OCI-LY7 (cell line): ENCODE measurements around the gene ZFR2. TPM values are rescaled to one million over a fixed set of nuclear protein-coding genes. Genes with fewer than 3 reads are reported as not detected.

Experiments used
- BruUV-seq: library from RNA; stranded (reverse); fragments of 400-500 nt; replicated peaks from 2 replicates; lab custom pipeline; 2021; lab: Mats Ljungman, UMichigan
- CTCF ChIA-PET: fragments of 300-600 bp; sonication (Branson Sonifier 250); formaldehyde crosslinking; loops from one replicate; lab custom pipeline; 2022; ENCODE audit warnings: antibody characterized with exemption; ENCODE audit not compliant: unreplicated experiment; lab: Charles Lee
- POLR2A ChIA-PET: fragments of 300-600 bp; sonication (Branson Sonifier 250); formaldehyde crosslinking; loops from one replicate; lab custom pipeline; 2022; ENCODE audit warnings: antibody characterized with exemption; lab: Charles Lee
- DNase-seq: peaks from one replicate; pipeline ENCODE4 v3.0.0-alpha.2; 2015; ENCODE audit warnings: low spot score
- H2AFZ ChIP-seq: fragments of 200-600 bp; sonication (generic), shearing (Covaris generic); 2 replicates; pipeline ENCODE4 v1.6.1; 2014; ENCODE audit warnings: mild to moderate bottlenecking, antibody characterized with exemption, low read length, moderate library complexity
- H3K27ac ChIP-seq: fragments of 200-600 bp; sonication (generic); 2 replicates; pipeline ENCODE4 v1.5.1; 2014; ENCODE audit warnings: mixed run types, low read depth, mild to moderate bottlenecking, moderate library complexity, low read length, inconsistent platforms; ENCODE audit not compliant: poor library complexity, severe bottlenecking
- H3K36me3 ChIP-seq: fragments of 200-600 bp; sonication (generic); 2 replicates; pipeline ENCODE4 v1.6.1; 2014; ENCODE audit warnings: mild to moderate bottlenecking, antibody characterized with exemption, low read length, moderate library complexity, mixed read lengths; ENCODE audit not compliant: insufficient read depth
- H3K4me1 ChIP-seq: fragments of 200-600 bp; sonication (generic); 2 replicates; pipeline ENCODE4 v1.5.1; 2014; ENCODE audit warnings: mild to moderate bottlenecking, low read length; ENCODE audit not compliant: insufficient read depth, poor library complexity, severe bottlenecking
- H3K4me2 ChIP-seq: fragments of 200-600 bp; sonication (generic); 2 replicates; pipeline ENCODE4 v1.6.1; 2014; ENCODE audit warnings: mild to moderate bottlenecking, low read length
- H3K4me3 ChIP-seq: fragments of 200-600 bp; sonication (generic); 2 replicates; pipeline ENCODE4 v1.5.1; 2014; ENCODE audit warnings: mild to moderate bottlenecking, low read depth, low read length; ENCODE audit not compliant: poor library complexity, severe bottlenecking
- H3K79me2 ChIP-seq: fragments of 200-600 bp; sonication (generic); 2 replicates; pipeline ENCODE4 v1.6.1; 2016; ENCODE audit warnings: low read depth, mild to moderate bottlenecking, low read length, moderate library complexity, mixed read lengths; ENCODE audit not compliant: insufficient read depth
- H3K9me2 ChIP-seq: fragments of 200-600 bp; sonication (generic); 2 replicates; pipeline ENCODE4 v1.6.1; 2016; ENCODE audit warnings: mild to moderate bottlenecking, low read length, mixed read lengths; ENCODE audit not compliant: insufficient read depth
- H3K9me3 ChIP-seq: fragments of 200-600 bp; sonication (generic); 2 replicates; pipeline ENCODE4 v1.6.1; 2014; ENCODE audit warnings: mild to moderate bottlenecking, mixed run types, low read length, mixed read lengths
- H4K20me1 ChIP-seq: fragments of 200-600 bp; sonication (generic); 2 replicates; pipeline ENCODE4 v1.6.1; 2014; ENCODE audit warnings: mild to moderate bottlenecking, antibody characterized with exemption, low read length, moderate library complexity, mixed read lengths; ENCODE audit not compliant: insufficient read depth
- EZH2phosphoT487 ChIP-seq: fragments of 200-600 bp; sonication (generic); IDR thresholded peaks from 2 replicates; pipeline ENCODE4 v1.6.1; 2018; ENCODE audit warnings: low read depth, borderline replicate concordance, mild to moderate bottlenecking, mixed run types, antibody characterized with exemption, low read length, moderate library complexity, mixed read lengths
- intact Hi-C: fragments of 100-400 bp; cut with micrococcal nuclease; formaldehyde crosslinking; loops from one replicate; pipeline ENCODE4 v1.10.0; 2022; ENCODE audit not compliant: unreplicated experiment
- total RNA-seq, 2 experiments: library from RNA; depleted of rRNA in 1 of 2; stranded (reverse); fragments of >200 nt in 1 of 2; shearing (Covaris generic) in 1 of 2; gene quantifications; 2 replicates each; pipeline ENCODE4 v1.2.3, GENCODE V29; 2014 to 2022
- TF ChIP-seq, protein P1 (sequence below): fragments of 200-600 bp; sonication (generic); conservative IDR thresholded peaks from 2 replicates; pipeline ENCODE4 v1.5.1; 2014; ENCODE audit warnings: mild to moderate bottlenecking, antibody characterized with exemption, low read length, moderate library complexity, mixed read lengths

Gene ZFR2
- total RNA-seq, 2 experiments from 2014 or later: not detected

DNA sequence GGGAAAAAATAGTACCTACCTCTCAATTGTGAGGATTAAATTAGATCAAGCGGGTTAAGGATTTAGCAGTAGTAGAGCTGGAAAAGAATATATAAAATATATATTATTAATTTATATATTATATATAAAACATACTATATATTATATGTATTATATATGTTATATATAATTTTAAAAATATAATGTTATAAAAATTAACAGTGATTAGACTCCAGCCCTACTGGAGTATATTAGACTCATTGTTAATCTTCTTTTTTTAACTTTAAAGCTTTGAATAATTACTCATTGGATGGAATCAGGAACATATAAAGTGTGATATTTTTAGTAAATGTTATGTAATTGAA lies 106.7 kb downstream of the ZFR2 start:
- ChIA-PET CTCF (no interaction called here), POLR2A (interaction anchor here (1.1 to 1.2 kb wide), 3 partner anchors 21 to 49 kb away, joined by 3 to 6 read pairs (median 5); no protein-coding TSS in a partner anchor)
- H3K27ac ChIP-seq: peak overlapping the region; percentile 83
- H3K9me2 ChIP-seq: no peaks in the 10 kb centered on the region
- DNase-seq: no peak
- peak overlapping the region; percentile 89 for H3K4me2 ChIP-seq
- H3K79me2 ChIP-seq: peaks cover 15% of the 10 kb centered on the region
- peak overlapping the region; percentile 71; the same call in 1 of the 2 replicates for H2AFZ ChIP-seq
- BruUV-seq: no TSS peak
- H3K9me3 ChIP-seq: no peaks in the 10 kb centered on the region
- no peaks in the 10 kb centered on the region for H4K20me1 ChIP-seq
- H3K36me3 ChIP-seq: peaks cover 30% of the 10 kb centered on the region
- H3K4me1 ChIP-seq: peaks cover 9% of the 10 kb centered on the region
- intact Hi-C loops: loop anchor here (5.0 kb wide), 2 partner anchors 50 to 135 kb away; partner anchors contain the start of gene CACTIN
- H3K4me3 ChIP-seq: peak overlapping the region; percentile 76
- no peak for TF ChIP-seq EZH2phosphoT487
- TF ChIP-seq, protein P1, sequence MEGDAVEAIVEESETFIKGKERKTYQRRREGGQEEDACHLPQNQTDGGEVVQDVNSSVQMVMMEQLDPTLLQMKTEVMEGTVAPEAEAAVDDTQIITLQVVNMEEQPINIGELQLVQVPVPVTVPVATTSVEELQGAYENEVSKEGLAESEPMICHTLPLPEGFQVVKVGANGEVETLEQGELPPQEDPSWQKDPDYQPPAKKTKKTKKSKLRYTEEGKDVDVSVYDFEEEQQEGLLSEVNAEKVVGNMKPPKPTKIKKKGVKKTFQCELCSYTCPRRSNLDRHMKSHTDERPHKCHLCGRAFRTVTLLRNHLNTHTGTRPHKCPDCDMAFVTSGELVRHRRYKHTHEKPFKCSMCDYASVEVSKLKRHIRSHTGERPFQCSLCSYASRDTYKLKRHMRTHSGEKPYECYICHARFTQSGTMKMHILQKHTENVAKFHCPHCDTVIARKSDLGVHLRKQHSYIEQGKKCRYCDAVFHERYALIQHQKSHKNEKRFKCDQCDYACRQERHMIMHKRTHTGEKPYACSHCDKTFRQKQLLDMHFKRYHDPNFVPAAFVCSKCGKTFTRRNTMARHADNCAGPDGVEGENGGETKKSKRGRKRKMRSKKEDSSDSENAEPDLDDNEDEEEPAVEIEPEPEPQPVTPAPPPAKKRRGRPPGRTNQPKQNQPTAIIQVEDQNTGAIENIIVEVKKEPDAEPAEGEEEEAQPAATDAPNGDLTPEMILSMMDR: no peak

DNA sequence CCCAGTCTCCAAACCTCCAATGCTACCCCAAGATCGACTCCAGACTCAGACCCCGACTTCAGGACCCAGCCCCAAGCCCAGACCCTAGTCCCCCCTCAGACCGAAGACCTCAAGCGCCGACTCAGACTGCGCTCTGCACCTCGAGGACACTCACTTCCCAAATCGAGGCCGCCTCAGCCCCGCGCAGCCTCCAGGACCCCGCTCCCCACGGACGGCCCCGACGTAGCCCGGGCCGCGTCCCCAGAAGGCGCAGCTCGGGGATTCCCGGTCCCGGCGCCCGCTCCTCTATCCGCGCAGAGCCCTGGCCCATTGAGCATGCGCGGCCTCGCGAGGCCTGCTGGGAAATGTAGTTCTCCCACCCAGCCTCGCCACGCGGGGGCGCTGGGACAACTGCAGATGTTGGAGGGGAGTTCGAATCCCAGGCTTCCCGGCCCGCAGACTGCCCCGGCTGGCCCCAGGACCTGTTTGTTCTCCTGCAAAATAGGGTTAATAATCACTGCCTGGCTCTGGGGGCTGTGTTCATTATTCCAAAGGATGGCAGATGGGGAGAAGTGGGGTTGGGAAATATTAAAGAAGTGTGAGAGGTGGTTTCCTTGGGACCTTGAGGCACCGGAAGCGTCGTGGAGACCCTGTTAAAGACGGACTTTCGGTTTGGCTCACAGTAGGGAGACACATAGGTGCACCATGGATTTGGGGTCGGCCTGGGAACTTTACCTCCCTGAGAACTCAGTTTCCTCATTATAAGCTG lies 107.3 kb downstream of the ZFR2 start, which contains the start of gene APBA3:
TSS of gene APBA3 (minus strand) at position 311 of the 748 bp plus-strand sequence. CDS start 1,428 bp downstream, outside the sequence.
- TF ChIP-seq, protein P1: peak; percentile 85
- TF ChIP-seq EZH2phosphoT487: no peak
- no TSS peak for BruUV-seq
- CTCF ChIA-PET: interaction anchor here (0.6 kb wide), 1 partner anchor 1925 kb away, joined by 3 read pairs; no protein-coding TSS in a partner anchor
- peaks cover 9% of the 10 kb centered on the region for H3K4me1 ChIP-seq
- H3K9me2 ChIP-seq: no peaks in the 10 kb centered on the region
- no peaks in the 10 kb centered on the region for H4K20me1 ChIP-seq
- H3K9me3 ChIP-seq: no peaks in the 10 kb centered on the region
- H3K79me2 ChIP-seq: peaks cover 15% of the 10 kb centered on the region
- H2AFZ ChIP-seq: peak within 1 kb of the TSS; percentile 71
- peak within 1 kb of the TSS; percentile 83 for H3K27ac ChIP-seq
- intact Hi-C loops: loop anchor here (5.0 kb wide), 2 partner anchors 51 to 134 kb away; partner anchors contain the start of gene CACTIN
- peaks cover 24% of the 10 kb centered on the region for H3K36me3 ChIP-seq
- DNase-seq: peak; percentile 94
- H3K4me2 ChIP-seq: peak within 1 kb of the TSS; percentile 89
- POLR2A ChIA-PET: interaction anchor here (0.6 to 1.1 kb wide), 2 partner anchors 50 to 1511 kb away, joined by 3 to 5 read pairs; no protein-coding TSS in a partner anchor
- H3K4me3 ChIP-seq: peak within 1 kb of the TSS; percentile 77
